GM21360 (cell line): ENCODE measurements around the gene RBM26.
A peak's percentile ranks its signal among the peaks of the same experiment; 100 is the strongest.

Experiments
- ATAC-seq: cut with Tn5 transposase; IDR thresholded peaks from one replicate; pipeline ENCODE4 v1.9.1; 2021; ENCODE audit warnings: mild to moderate bottlenecking, moderate library complexity; ENCODE audit not compliant: unreplicated experiment

Gene RBM26, protein sequence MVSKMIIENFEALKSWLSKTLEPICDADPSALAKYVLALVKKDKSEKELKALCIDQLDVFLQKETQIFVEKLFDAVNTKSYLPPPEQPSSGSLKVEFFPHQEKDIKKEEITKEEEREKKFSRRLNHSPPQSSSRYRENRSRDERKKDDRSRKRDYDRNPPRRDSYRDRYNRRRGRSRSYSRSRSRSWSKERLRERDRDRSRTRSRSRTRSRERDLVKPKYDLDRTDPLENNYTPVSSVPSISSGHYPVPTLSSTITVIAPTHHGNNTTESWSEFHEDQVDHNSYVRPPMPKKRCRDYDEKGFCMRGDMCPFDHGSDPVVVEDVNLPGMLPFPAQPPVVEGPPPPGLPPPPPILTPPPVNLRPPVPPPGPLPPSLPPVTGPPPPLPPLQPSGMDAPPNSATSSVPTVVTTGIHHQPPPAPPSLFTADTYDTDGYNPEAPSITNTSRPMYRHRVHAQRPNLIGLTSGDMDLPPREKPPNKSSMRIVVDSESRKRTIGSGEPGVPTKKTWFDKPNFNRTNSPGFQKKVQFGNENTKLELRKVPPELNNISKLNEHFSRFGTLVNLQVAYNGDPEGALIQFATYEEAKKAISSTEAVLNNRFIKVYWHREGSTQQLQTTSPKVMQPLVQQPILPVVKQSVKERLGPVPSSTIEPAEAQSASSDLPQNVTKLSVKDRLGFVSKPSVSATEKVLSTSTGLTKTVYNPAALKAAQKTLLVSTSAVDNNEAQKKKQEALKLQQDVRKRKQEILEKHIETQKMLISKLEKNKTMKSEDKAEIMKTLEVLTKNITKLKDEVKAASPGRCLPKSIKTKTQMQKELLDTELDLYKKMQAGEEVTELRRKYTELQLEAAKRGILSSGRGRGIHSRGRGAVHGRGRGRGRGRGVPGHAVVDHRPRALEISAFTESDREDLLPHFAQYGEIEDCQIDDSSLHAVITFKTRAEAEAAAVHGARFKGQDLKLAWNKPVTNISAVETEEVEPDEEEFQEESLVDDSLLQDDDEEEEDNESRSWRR

DNA sequence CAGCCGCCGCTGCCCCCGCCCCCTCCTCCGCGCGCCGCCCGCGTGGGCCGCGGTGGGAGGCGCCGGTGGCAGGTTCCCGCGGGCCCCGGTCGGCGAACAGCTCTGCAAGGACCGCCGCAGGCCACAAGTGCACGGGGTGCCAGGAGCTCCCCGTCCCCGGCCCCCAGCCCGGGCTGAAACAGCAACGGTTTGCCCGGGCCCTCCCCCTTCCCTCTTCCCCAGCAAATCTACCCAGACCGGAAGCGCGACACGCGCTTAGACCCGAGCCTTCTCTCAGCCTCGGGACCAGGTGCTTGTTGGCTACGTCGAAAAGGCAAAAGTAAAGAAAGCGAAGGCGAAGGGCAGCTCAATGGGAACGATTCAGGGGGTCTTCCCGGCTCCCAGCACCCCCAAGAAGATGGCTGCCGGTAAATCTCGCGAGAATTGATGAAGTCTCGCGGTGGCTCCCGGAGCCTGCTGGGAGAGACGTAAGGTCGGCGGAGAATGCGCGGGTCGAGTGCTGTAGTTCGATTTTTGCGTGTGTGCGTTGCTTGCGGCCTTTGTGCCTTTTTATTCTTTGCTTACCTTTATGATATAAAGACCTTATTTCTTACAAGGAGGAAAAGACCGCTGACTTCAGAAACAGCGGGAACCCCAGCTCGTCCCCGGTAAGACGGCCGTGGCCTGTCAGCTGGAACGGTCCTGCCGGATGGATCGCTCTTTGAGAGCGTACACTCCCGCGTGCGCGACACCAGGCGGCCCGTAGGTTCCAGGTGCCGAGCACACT is at the start of gene RBM26:
TSS of gene RBM26 (minus strand) at position 425 of the 766 bp plus-strand sequence. CDS start 481 bp downstream, outside the sequence.
- ATAC-seq, result peak; percentile 74

DNA sequence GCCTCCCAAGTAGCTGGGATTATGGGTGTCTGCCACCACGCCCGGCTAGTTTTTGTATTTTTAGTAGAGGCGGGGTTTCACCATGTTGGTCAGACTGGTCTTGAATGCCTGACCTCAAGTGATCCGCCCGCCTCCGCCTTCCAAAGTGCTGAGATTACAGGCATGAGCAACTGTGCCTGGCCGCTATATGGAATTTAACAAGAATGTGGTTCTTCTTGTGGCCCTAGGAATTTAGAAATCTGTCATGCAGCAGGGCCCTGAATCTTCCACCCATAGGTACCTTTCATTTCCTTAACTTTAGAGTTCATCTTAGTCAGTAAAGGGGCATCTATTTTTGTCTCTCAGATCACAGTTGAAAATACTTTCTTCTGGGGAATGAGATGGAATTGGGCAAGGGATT is 49.3 kb upstream of the RBM26 start:
- ATAC-seq, result no peak

DNA sequence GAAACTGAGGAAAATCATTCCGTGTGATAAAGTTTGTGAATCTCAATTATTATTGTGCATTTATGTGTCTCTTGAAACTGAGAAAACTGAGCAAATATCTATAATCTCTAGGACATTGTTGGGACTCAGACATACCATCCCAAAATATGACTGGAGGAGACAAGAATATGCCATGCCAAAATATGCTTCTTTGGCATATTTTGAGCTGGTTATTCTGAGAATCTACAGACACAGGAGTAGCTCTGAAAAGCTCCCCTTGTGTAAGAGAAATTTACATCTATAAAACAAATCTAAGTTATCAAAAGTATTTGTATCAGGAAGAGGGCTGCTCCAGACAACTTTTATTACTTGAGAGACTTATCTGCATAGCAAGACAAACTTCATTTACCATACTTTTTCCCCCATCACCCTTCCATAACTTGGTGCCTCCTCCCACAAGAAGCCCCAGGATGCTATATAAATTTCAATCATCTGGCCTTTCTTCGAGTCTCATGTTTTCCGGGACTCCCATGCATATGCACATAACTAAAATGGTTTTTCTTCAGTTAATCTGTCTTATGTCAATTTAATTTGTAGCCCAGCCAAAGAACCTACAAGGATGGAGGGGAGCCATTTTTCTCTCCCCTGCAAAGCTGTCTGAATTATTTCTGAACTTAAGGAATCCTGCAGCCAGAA is 46.3 kb upstream of the RBM26 start:
- no peak for ATAC-seq

DNA sequence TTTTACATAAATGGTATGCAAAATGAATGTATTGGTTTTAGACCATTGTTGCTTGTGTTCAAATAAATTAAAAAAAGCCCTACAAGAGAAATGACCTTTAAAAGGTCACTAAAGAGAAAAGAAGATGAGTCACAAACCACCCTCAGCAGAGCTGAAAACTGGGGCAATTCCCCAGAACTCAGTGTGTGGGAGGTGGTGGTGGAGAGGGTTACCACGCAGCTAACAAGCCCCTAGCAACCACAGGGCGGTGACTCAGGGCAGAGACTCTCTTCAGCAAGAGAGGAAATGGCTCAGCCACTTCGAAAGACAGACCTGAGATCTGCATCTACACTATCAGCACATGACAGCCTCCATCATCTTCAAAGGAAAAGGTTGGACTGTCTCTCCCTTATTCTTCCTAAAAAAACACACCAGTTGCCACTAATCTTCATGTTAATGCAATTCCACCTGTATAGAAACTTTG is 45.5 kb upstream of the RBM26 start:
- peak; percentile 100 for ATAC-seq

DNA sequence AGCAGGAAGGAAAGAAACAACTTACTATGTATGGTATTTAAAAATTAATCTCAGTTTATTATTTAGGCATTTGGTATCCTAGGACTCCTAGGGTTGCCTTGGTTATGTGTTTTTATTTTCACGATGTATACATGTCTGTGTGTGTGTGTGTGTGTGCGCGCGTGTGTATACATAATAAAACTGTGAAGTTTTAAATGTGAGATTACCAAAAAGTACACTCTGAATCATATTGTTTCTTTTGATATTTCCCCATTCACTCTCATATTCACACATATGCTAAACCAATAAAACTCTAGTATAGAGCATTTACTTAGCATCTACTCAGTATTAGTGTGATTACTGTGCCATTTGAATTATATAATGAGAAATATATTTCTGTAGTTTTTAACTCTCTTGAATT is 44.1 kb upstream of the RBM26 start:
- ATAC-seq, result no peak

DNA sequence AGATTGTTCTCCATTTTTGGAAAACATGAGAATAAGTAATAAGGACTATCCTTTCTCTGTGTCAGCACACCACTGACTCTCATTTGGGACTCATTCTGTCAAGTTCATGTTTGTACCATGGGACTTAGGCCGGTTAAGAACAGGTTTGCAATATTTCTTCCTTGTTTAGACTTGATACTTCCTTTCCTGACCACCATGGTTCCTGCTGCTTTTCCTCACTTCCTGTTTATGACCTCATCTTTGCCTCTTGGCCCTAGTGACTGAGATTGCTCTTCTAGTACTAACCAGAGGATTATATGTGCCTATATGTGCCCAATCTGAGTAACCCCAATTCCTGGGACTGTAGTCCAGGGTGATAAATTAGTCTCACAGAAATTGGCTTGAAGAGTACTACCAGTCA is 42.4 kb upstream of the RBM26 start:
- ATAC-seq, result no peak

DNA sequence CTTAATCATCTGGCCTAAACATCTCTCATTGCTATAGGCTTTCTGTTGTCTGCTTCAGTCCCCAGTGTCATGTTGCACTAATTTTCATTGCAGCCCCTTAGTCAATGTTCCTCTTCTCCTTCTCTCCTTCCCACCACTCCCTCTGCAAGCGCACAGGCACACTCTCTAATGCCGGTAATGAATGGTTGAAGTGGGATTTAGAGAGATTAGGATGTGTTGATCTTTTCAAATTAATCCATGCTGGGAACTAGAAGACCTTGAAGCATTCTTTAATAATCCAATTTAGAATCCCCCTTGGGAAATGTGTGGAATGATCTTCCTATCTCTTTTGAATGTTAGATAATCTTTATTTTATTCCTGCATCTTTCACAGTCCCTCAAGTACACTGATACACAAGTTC is 41.7 kb upstream of the RBM26 start:
- no peak for ATAC-seq

DNA sequence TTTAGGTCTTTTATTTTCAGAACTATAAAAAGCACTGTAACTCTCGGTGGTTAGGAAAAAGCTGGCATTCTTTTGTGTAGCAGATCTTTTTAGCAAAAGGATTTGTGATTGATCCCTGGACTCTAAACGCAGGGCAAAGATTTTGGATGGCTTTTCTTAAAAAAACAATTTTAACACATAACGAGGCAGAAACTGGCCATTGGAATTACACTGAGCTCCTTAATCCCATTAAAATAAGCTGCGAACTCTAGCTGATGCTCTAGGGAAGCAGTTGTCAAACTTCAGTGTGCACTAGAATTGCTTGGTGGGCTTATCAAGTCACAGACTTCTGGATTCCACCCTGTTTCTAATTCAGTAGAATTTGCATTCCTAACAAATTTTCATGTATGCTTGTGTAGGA is 41.1 kb upstream of the RBM26 start:
- no peak for ATAC-seq

DNA sequence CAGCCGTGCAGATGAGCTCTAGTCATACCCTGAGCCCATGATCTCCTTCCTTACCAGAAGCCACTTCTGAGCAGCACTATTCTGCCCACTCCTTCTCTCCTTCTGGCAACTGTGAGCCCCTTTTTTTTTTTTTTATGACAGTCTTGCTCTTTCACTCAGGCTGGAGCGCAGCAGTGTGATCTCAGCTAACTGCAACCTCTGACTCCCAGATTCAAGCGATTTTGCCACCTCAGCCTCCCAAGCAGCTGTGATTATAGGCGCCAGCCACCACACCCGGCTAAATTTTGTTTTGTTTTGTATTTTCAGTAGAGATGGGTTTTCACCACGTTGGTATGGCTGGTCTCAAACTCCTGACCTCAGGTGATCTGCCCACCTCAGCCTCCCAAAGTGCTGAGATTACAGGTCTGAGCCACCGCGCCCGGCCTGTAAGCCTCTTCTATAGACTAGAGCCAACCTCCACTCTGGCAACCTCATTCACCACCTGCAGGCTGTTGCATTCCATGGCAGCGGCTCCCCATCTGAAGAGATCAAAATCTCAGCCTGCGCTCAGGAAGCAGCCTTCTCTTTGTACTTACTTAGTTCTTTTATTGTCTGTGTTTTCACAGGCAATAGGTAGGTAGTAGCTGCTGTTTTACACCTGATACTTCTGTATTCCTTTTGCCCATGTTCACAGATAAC is 40.1 kb upstream of the RBM26 start:
- ATAC-seq, result no peak

DNA sequence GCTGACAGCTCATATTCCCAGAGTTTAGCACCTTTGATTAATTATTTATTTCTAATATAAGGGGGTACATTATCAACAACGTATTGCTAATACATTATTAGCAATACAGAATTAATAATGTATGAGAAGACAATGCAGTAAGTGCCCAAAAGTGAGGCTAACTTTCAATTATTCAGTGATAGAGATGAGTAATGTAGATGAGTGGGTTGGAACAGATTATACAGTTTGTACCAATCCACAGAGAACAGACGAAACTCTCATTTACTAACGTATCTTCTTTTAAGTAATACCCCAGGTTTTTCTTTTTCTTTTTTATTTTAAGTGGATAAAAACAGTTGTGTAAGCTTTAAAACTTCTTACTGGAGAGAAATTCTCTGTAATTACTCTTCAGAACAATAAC is 36.7 kb upstream of the RBM26 start:
- no peak for ATAC-seq

DNA sequence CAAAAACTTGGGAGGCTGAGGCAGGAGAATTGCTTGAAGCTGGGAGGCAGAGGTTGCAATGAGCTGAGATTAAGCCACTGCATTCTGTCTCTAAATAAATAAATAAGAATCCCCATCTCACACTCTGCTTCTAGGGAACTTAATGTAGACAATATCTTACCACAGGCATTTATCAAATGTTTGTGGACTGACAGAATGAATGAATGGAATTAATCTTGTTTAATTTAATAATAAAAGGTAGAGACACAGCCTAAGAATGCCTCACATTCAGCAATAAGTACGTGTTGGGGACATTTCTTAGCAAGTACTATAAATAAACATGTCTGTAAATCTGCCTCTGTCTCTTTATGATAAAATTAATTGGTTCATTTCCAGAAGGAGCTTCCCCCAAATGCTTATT is 36.2 kb upstream of the RBM26 start:
- no peak for ATAC-seq

DNA sequence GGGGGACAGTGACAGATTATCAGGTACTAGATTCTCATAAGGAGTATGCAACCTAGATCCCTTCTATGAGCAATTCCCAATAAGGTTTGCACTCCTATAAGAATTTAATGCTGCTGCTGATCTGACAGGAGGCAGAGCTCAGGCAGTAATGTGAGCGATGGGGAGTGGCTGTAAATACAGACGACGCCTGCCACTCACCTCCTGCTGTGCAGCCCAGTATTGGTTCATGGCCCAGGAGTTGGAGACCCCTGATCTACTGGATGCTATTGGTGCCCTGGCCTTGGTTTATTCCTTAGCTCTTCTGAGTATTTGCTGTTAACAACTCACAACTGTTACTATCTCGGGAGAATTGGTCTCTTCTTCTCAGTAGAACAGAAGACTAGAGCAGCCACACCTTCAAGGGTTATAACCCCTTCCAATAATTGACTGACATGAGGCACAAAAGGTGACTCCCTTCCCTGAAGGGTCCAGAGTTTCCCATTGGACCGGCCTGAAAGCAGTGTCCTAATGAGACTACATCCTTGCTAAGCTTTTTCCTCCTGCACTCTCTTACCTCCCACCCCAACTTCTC is 35.0 kb upstream of the RBM26 start:
- no peak for ATAC-seq

DNA sequence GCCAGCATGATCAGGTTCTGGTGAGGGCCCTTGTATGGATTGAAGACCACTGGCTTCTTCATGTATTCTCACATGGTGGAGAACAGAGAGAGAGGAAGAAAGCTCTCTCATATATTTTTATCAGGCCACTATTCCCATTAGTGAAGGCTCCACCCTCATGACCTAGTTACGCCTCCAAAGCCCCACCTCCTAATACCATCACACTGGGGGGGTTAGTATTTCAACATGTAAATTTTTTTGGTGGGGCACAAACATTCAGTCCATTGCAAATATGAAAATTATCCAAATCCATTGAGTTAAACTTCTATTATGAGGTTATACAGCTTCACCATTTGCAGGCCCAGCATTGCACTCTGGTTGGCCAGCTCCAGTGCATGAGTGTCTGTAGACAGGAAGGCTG is 33.2 kb upstream of the RBM26 start:
- no peak for ATAC-seq

DNA sequence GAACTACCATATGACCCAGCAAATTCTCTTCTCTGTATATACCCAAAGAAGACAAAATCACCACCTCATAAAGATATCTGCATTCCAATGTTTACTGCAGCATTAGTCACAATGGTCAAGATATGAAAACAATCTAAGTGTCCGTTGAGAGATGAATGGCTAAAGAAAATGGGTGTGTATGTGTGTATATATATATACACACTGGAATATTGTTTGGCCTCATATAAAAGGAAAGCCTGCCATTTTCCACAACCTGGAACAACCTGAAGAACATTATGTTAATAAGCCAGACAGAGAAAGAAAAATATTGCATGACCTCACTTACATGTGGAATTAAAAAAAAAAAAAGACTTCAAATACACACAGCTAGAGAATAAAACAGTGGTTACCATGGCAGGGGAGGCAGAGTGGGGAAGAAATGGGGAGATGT is 29.5 kb upstream of the RBM26 start:
- no peak for ATAC-seq

DNA sequence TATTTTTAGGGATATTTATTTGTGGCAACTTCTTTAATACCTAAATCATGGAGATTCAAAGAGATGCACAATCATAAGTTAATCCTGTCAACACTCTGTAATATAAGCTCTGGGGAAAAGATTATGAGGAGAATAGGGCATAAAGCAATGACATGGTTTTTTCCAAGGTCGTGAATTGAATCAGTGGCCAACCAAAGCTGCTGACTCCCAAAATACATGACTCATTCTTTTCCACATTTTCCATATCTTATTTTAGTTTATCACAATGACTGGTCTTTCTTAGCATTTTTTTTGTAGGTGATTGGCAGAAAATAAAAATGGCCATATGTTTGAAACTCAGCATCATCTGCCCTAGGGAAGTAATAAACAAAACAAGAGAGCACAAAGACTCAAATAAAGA is 28.5 kb upstream of the RBM26 start:
- no peak for ATAC-seq

DNA sequence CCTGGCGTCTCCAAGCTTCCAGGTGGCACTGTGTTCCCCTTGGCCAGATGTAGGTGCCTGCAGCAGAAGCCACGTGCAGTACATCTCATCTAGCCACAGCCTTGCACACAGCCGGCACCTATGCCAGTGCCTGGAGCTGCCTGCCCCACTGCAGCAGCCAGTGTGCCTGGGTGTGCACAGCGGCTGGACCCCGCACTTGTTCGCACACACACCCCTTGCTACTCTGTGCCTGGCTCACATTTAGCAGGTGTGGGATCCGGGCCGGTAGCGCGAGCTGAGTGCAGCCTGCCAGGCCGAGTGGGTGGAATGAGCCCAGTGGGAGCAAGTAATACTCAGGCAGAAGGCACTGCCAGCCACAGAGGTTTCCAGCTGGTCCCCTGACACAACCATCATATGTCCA is 26.9 kb upstream of the RBM26 start:
- ATAC-seq, result no peak

DNA sequence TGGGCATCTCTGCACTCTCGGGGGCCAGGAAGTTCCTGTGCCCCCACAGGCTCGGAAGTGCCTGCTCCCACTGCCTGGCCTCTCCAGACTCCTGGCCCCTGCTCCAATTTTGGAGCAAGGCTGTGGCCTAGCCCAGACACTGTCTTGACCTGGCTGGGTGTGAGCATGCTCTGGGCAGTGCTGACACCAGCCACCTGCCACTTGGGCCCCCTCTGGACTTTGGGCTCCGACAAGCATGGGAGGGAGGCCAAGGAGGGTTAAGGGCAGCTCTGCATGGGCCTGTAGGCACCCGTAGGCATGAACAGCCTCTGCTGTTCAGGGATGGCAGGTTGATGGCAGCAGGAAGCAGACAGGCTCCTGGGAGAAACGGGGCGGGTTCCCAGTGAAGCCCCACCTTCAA is 26.0 kb upstream of the RBM26 start:
- no peak for ATAC-seq

DNA sequence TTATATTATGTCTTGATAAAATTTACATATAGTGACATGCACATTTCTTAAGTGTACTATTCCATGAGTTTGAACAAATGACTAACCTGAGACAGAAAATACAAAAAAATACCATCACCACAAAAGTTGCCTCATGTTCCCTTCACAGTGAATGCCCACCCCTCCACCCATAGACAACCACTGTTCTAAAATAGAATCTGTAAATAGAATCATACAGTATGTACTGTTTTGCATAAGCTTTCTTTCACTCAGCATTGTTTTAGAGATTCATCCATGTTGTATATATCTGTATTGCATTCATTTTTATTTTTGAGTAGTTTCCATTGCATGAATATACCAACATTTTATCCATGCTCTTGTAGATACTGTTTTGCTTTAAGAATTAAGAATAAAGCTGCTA is 23.3 kb upstream of the RBM26 start:
- no peak for ATAC-seq

DNA sequence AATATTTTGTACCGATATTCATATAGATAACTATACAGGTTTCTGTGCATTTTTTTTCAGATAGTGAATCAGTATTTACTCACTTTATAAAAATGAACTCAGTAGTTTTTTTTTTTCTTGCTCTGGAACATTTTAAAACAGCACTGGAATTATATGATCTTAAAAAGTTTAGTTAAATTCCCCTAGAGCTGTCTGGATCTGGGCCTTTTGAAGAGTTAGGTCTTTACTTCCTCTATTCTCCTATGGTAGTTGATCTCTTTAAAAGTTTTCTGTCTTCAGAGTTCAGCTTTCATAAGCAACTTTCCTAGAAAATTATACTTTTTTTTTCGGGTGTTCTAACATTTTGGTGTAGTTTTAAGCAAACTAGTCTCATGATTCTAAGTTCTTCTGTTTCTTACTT is 21.8 kb upstream of the RBM26 start:
- ATAC-seq, result no peak

DNA sequence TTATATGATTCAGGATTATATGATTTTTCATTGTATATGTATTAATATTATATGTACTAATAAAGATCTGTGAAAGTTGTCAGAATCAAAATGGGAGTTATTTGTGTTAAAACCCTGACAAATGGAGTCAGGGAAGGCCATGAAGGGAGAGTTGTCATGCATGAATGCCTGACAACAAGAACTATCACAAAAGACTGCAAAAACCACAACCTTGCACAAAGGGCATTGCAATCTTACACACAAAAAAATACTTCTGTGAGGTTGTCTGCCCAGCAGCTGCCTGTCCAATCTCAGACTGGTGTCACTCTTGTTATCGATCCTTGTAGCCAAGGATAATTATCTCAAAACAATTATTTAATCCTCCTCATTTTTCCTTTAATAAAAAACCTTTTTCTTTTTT is 21.2 kb upstream of the RBM26 start:
- ATAC-seq, result no peak
